ENCODE data around the gene FBLN1.

Gene FBLN1

GRCh38 chr22:45522462-45522861, 19.8 kb downstream of the FBLN1 start:
- TF ChIP-seq CTCF (IDR thresholded peaks at IDR 0.05; ENCODE audit: insufficient read depth, missing control alignments): no peak
- FAIRE-seq (no peak), DNase-seq (ENCODE audit: insufficient read length, low spot score) (no peak)

- no peak for TF ChIP-seq CTCF (IDR thresholded peaks at IDR 0.05; ENCODE audit: insufficient read depth, missing control alignments)
- DNase-seq (ENCODE audit: insufficient read length, low spot score): no peak
- no peak for FAIRE-seq
These were observed 21.5 kb downstream of the FBLN1 start for GRCh38 chr22:45524157-45524556.

GRCh38 chr22:45524966-45525365, 22.3 kb downstream of the FBLN1 start:
- DNase-seq (ENCODE audit: insufficient read length, low spot score) (no peak), FAIRE-seq (no peak)
- no peak for TF ChIP-seq CTCF (IDR thresholded peaks at IDR 0.05; ENCODE audit: insufficient read depth, missing control alignments)

- TF ChIP-seq CTCF (IDR thresholded peaks at IDR 0.05; ENCODE audit: insufficient read depth, missing control alignments): no peak
- no peak for DNase-seq (ENCODE audit: insufficient read length, low spot score)
- no peak for FAIRE-seq
These were observed 22.8 kb downstream of the FBLN1 start for GRCh38 chr22:45525480-45525879.

GRCh38 chr22:45526281-45526680, 23.6 kb downstream of the FBLN1 start:
- TF ChIP-seq CTCF (IDR thresholded peaks at IDR 0.05; ENCODE audit: insufficient read depth, missing control alignments): no peak
- DNase-seq (ENCODE audit: insufficient read length, low spot score) (no peak), FAIRE-seq (no peak)

- TF ChIP-seq CTCF (IDR thresholded peaks at IDR 0.05; ENCODE audit: insufficient read depth, missing control alignments): no peak
- DNase-seq (ENCODE audit: insufficient read length, low spot score) (no peak), FAIRE-seq (no peak)
These were observed 24.2 kb downstream of the FBLN1 start for GRCh38 chr22:45526768-45527360.

- TF ChIP-seq CTCF (IDR thresholded peaks at IDR 0.05; ENCODE audit: insufficient read depth, missing control alignments): no peak
- DNase-seq (ENCODE audit: insufficient read length, low spot score) (no peak), FAIRE-seq (no peak)
These were observed 24.8 kb downstream of the FBLN1 start for GRCh38 chr22:45527456-45527855.
